ENCODE measurements around the gene COL18A1.
A peak's percentile ranks its signal among the peaks of the same experiment; 100 is the strongest.

Gene COL18A1

DNA sequence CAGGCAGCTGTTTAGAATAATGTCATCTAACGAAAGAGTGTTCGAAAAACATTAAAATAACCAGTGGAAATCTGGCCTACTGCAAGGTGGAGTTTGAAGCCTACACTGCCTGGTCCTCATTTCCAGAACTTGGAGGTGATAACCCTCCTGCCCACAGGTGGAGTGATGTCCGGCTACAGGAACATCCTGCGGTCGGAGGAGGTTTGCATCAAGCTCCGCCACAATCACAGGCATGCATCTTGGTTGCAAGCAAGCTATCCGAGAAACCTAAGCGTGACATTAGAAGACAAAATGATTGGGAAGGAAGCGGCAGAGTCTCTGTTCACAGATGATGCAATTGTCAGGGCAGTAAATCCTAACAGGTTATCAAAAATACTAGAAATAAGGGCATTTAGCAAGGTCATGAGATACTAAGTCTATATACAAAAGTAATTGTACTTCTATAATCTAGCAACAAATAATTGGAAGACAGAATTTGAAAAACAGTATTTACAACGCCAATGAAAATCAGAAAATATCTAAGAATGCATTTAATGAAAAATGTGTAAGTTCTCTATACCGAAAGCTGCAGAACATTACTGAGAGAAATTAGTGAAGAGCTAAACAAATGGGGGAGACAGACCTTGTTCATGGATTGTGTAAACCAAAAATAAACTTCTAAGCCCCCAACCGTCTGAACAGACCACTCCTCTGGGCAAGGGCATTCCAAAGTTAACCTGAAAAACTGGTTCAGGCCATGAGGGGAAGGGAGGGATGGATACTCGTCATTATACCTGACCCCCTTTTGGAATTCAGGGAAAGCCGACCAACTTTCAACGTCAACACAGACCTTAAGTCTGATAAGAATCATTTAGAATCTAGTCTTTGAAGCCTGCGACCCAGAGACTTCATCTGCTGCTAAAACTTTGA is 141.9 kb downstream of the COL18A1 start:
- no peak for DNase-seq (ENCODE audit: low spot score)

DNA sequence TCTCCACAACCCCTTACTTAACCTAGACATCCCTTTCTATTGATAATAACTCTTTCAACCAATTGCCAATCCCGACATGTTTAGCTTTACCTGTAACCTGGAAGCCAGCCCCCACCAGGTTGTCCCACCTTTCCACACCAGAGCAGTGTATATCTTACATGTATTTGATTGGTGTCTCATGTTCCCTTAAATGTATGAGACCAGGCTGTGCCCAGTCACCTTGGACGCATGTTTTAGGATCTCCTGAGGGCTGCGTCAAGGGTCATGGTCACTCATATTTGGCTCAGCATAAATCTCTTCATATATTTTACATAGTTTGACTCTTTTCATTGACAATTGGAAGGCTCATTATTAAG is 142.6 kb downstream of the COL18A1 start:
- no peak for DNase-seq (ENCODE audit: low spot score)

DNA sequence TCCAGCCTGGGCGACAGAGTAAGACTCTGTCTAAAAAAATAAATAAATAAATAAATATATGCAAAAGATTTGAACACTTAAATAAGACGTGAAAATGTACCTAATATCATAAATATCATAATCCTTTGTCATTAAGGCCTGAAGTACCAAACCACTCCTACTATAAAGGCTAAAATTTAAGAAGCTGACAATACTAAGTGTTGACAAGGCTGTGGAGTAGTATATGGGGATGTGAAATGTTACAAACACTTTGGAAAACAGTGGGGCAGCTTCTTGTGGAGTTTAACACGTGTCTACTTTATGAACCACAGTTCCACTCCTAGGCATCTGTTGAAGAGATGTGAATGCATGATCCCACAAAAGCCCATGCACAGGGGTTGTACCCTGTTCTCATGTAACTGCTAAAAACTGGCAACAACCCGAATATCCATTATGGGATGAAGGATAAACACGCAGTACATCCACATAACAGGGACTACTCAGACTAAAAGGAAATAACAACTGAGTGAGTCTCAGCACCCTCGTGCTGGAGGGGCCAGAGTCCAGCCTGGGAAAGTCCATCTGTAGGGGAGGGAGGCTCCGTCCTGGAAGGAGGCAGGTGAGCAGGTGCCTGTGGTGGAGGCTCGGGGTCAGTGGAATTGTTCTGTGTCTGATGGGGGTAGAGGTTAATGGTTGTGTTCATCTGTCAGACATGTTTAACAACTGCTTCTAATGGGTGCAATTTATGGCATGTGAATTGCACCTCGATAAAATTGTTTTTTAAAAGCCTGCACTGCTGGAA is 143.9 kb downstream of the COL18A1 start:
- DNase-seq (ENCODE audit: low spot score), result no peak

DNA sequence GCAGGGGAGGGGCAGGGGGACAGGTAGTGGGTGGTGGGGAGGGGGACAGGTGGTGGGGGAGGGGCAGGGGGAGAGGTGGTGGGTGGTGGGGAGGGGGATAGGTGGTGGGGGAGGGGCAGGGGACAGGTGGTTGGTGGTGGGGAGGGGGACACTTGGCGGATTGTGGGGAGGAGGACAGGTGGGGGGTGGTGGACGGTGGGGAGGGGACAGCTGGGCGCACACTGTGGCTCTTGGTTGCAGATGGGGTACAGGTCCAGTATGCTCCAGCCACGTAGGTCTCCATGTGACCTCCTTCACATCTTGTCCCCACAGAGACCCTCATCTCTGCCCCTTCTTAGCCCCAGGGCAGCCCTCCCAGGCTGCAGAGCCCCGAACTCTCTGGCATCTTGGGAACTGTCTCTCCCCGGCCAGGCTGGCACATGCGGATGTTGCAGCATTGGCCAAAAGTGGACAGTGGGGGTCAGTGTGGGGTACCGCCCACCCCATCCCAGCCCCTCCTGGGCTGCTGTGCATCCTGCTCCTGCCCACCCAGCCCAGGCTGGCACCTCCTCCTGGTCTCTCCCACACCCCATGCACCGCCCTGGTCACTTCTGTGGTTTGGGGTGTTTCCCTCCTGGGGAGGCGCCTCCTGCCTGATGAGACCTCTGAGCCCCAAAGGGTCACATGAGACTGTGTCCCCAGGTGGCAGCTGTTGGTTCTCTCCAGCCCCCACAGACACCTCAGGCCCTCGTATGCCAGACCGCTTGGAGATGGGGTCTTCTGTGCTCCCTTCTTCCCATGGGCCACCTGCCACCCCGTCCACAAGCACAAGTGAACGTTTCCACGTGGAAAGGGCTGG is 144.9 kb downstream of the COL18A1 start:
- DNase-seq (ENCODE audit: low spot score), result no peak

DNA sequence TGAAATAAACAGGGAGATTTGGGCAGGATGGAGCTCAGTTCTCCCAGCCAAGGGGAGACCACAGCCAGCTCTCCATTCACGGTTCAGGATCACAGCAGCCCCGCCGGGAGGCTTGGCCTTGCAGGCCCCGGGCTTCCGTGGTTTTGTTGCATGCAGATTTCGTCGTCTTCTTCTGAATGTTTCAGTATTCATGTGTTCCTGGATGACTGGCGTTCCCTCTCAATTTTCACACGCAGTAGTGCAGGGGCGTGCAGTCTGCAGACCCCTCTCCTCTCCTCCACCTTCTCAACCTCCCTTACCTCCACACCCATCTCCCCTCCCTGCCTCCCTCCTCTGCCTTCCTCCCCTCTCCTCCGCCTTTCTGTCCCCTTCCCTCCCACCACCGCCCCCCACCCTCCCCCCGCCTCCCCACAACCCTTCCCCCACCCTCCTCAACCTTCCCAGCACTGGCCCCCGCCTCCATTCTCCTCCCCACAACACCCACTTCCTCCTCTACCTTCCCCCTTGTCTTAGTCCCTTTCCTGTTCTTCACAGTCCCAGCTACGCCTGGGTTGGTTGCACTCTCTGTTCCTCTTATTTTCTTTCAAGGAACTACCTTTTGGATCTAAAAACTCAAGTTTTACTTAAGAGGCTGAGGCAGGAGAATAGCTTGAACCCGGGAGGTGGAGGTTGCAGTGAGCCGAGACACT is 145.7 kb downstream of the COL18A1 start:
- DNase-seq (ENCODE audit: low spot score), result no peak

DNA sequence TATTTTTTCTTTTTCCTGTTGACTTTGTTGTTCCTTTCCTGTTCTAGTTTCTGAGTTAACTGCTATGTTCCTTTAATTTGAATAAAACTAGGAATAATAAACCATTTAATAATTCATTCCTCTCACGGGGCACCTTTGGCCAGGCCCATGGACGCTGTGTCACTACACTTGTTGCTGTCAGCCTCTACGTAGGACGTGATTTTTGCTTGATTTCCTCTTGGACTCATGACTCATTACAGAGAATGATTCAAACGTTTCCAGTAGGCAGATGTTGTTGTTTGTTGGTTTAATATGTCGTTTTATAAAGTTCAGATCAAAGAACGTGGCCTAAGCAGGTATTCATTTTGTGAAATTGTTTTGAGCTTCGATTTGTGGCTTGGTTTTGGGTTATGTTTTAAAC is 146.4 kb downstream of the COL18A1 start:
- no peak for DNase-seq (ENCODE audit: low spot score)

DNA sequence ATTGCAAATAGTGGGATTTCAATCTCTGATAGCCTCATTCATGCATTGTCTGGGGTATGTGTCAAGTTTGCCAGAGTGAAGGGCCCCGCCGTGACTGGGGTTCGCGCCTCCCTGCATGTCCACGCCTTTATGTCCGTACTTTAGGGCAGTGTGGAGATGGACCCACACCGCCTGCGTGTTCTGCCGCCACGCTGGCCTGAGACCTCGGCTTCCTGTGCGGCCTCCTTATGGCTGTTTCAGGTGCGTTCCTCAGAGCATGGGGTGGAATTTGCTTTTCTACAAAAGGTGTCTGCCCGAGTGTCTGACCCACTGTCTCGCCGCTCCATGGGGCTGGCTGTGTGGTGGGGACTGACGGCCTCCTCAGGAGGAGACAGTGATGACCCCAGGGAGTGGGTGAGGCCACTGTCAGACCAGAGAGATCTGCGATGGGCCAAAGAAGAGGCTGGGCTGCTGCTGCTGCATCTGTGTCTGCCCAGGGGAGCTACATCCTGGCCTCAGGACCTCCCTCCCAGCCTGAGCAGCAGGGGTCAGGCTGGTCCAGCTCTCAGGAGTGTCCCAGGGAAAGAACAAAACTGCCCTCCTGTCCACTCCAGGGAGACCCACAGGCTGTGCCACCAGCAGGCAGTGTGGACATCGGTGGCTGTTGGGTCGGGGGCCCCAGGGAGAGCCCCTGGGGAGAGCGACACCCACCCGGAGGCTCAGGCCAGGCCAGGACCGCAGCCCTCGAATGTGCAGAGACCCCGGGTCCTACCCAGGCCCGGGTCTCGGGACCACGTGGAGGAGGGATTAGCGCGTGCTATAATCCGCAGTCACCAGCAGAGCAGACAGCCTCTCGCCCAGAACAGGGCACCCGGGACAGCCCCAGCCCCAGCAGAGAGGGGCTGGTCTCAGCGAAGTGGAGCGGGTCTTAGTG is 147.1 kb downstream of the COL18A1 start:
- no peak for DNase-seq (ENCODE audit: low spot score)

DNA sequence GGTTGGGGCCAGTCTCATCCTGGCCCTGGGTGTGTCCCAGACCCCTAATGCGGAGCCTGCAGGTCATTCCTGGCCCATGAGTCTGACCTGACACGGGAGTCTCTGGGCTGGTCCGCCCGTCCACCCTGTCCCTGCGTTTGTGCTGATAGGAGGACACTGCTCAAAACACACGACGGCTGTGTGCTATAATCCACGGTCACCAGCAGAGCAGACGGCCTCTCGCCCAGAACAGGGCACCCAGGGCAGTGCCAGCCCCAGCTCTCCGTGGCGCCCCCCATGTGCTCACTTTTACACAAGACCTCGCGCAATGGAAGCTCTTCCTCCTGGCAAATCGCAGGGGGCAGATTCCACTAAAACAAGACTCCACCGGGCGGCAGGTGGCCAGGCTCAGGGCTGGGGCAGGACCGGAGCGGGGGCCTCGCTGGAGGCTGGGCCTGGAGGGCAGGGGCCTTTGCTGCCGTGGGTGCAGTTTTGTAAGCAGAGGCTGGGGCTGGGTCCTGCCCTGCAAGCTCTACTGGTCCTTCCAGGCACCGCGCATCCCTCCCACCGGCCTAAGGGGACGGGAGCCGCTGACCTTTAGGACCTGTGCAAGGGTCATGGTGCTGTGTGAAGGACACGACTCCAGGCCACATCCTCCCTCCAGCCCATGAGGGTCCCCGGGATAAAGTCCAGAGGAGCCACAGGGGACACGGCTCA is 147.9 kb downstream of the COL18A1 start:
- DNase-seq (ENCODE audit: low spot score), result no peak

DNA sequence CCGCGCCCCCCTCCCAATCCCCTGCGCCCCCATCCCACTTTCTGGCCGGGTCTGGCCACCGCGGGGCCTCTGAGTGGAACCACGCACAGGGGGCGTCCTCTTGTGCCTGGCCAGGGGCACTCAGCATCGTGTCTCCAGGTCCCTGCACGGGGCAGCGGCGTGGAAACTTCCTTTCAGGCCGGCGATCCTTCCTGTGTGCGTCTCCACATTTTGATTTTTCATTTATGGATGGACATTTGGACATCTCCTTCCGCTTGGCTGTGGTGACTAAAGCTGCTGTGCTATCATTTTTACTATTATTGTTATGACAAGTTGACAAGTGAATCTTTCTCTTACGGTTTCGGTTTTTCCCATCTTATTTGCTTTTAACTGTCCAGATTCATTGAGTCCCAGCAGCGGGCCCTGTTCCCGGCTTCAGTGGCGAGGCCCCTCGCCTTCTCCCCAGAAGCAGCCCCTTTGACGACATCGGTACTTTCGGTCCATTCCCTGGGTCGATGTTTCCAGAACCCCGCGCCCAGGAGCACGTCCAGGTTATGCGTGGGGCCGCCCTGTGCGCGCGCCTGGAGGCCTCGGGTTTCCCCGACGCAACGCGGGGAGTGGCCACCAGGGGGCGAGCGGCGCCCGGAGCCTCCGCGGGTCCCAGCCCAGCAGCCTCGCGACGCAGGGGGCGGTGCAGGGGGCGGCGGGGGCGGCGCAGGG is 149.7 kb downstream of the COL18A1 start:
- DNase-seq (ENCODE audit: low spot score), result peak; percentile 47

DNA sequence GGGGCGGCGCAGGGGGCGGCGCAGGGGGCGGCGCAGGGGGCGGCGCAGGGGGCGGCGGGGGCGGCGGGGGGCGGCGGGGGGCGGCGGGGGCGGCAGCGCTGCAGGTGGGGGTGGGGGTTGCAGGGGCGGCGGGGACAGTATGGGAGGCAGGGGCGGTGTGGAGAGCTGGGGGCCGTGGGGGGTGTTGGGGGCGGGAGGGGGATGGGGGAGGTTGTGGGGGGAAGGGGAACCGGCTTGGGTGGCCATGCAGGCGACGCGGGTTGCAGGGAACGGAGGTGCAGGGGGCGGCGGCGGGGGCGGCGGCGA is 150.2 kb downstream of the COL18A1 start:
- no peak for DNase-seq (ENCODE audit: low spot score)

DNA sequence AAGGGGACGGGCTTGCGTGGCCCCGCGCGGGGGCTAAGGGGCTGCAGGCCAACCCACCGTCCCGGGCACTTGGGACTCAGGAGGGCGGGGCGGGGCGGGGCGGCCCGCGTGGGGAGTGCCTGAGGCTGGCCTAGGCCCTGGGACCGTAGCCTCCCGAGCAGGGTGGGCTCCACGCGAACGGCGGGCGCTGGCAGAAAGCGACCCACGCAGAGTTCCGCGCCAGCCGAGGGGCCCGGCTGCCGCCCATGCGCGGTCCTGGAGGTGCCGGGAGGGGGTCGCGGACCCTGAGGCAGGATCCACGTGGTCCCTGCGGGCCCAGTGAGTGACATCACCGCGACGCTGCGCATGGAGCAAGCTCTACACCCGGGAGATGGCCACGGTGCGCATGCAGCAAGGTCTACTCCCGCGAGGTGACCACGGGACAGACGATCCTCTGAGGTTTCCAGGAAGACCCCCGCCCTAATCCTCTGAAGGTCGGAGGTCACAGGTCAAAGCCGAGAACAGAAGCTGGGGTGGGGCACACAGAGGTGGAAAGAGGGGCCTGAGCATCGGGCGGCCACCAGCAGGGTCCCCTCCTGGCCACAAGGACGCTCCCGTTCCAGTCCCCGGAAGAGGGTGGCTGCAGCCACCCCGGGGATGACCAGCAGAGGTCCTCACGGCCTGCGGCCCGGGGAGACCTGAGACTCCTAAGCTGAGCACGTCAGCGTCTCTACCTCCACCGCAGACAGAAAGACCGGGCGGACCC is 150.8 kb downstream of the COL18A1 start:
- DNase-seq (ENCODE audit: low spot score), result no peak

DNA sequence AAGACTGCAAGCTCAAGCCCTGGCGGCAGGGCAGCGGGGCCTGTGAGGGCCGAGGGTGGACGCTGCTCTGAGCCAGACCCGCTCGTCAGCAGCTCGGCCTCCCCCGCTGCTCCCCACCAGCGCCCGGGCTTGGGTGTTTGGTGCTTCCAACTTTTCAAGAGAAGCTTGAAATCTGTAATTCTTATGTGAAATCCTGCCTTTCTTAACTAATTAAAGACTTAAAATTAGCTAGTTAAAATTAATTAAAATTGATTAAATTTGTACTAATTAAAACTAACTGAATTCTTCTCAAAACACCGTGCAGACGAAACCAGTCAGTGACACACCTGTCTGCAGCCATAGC is 151.3 kb downstream of the COL18A1 start:
- DNase-seq (ENCODE audit: low spot score), result no peak

DNA sequence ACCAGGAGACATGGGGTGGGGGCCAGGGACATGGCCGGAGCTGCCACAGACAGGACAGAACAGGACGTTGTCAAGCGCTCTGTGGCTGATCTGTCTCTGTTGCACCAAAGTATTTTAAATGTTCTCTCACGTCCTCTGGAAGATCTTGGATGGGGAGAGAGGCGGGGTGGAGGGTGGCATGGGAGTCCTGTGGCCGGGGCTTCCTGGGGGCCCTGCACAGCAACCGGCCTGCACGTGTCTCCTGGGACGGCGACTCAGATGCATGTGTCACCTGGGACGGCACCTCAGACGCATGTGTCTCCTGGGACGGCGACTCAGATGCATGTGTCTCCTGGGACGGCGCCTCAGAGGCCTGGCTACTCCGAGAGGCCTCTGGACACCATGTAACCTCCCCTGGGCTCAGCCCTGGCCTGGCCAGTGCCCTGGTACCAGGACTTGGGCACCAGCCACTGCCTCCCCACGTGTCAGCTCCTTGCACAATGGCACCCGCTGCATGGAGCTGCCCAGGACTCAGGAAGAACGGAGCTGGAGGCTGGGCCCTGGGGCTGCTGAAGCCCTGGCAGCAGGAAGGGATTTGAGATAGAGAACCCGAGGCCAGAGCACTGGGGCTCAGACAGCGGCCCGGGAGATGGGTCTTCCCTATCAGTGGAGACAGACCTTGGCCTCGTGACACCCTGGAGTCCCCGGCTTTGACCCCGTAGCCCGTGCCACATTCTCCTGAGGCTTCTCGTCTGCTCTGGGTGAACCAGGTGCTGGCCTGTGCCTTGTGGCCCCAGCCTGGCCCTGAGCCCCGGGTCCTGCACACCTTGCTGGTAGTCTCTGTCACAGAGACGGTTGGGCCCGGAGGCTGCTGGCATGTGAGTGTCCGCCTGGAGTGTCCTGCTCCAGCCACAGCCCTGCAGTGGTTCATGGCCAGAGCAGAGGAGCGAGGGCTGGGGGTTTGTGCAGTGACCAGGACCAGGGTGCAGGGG is 152.0 kb downstream of the COL18A1 start:
- DNase-seq (ENCODE audit: low spot score), result no peak

DNA sequence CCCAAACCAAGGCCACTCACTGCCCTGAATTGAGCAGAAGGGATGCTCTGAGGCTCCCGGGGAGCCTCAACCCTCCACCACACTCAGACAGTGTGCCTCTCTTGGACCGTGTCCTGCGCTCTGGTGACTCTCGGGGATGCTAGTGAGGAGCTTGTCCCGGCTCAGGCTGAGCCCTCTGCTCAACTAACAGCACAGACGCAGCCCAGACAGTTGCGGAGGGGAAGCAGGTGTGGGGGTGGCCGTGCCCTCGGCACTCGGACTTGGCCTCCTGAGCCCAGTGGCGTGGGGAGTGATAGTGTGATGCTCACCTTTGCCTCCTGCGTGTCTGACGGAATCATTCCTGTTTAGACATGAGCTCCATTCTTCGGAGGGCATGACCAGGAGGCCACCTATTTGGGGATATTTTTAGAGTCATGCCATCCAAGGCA is 152.7 kb downstream of the COL18A1 start:
- DNase-seq (ENCODE audit: low spot score), result no peak

DNA sequence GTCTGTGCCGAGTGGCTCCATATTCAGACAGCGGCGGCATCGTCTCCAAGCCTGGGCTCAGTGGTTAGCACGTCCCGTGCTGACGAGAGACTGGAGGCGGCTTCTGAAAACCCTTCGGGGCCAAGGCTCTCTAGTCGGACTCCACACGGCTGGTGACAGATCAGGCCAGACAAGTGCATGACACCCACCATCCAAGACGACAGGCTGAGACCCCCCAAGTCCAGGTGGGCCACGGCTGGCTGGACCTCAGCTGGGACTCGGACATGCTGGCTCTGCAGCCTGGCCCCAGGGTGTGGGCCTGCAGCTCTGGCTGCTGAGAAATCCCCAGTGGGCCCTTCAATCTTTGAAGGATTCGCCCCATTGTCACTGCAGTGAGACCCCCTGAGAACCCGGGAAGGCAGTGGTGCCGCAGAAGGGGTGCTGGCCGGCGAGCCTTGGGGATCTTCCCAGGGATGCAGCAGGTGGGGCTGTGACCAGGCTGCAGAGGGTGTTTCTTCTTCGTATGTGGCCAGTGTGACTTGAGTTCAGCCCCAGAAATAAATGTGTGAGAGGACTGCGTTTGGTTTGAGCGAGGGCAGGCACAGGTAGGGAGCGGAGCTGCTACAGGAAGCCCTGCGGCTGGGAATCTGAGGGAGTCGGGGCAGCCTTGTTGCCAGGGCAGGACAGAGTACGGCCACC is 153.2 kb downstream of the COL18A1 start:
- no peak for DNase-seq (ENCODE audit: low spot score)

DNA sequence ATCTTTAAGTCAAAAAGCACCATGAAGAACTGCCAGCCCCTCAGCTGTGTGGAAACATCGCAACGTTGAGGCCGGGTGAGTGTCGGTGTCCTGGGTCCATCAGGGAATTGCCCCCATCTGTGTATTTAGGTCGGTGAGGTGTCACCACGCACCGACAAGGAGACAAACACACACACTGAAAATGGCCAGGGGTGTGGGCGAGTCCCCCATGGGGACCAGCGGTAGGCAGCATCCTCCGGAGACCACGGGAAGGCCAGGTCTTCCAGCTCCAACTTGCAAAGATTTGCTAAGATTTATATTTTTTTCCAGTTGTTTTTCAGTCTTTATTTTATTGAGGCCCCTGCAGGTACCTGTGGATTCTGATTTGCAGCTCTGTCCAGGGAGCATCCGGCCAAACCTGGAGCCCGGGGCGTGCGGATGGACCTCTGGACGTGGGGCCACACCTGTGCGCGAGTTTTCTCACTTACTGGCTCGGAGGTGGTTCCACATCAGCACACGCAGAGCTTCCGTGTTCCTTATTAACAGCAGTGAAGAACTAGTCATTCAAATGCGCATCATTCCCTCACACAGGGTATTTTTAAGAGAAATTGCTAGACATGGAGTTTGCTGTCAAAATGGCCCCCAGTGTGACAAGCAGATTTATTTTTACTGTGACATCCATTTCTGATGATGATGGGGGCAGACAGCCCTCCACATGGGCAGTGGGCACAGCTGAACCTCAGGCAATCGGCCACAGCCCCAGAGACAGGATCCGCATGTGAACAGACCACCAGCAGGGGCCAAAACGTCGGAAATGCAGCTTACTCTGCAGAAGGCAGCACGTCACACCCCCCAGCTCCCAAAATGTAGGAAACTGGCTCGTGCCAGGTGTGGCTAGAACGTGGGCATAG is 154.5 kb downstream of the COL18A1 start:
- no peak for DNase-seq (ENCODE audit: low spot score)

Measured in hematopoietic multipotent progenitor cell treated with erythropoietin and hydrocortisone succinate and interleukin-3 and kit ligand, for 17 days (in vitro differentiated cells).